ENCODE measurements around the gene COBL.

The COBL gene

GRCh38 chr7:51079494-51079893 lies 237.1 kb downstream of the COBL start:
- DNase-seq (ENCODE audit: low read depth in 2 of 2): no peak

- no peak for DNase-seq (ENCODE audit: low read depth in 2 of 2)
These were observed 238.0 kb downstream of the COBL start for GRCh38 chr7:51078653-51079052.

- DNase-seq (ENCODE audit: low read depth in 2 of 2): no peak
These were observed 238.6 kb downstream of the COBL start for GRCh38 chr7:51077987-51078370.

GRCh38 chr7:51077316-51077986 lies 239.2 kb downstream of the COBL start:
- DNase-seq (ENCODE audit: low read depth in 2 of 2): no peak

- no peak for DNase-seq (ENCODE audit: low read depth in 2 of 2)
These were observed 240.7 kb downstream of the COBL start for GRCh38 chr7:51075681-51076580.

- no peak for DNase-seq (ENCODE audit: low read depth in 2 of 2)
These were observed 243.4 kb downstream of the COBL start for GRCh38 chr7:51073171-51073570.

GRCh38 chr7:51072281-51072680 lies 244.3 kb downstream of the COBL start:
- DNase-seq (ENCODE audit: low read depth in 2 of 2): no peak

- DNase-seq (ENCODE audit: low read depth in 2 of 2): no peak
These were observed 245.2 kb downstream of the COBL start for GRCh38 chr7:51071427-51071826.

GRCh38 chr7:51070151-51070550 lies 246.5 kb downstream of the COBL start:
- no peak for DNase-seq (ENCODE audit: low read depth in 2 of 2)

GRCh38 chr7:51069411-51070083 lies 247.1 kb downstream of the COBL start:
- DNase-seq (ENCODE audit: low read depth in 2 of 2): no peak

- DNase-seq (ENCODE audit: low read depth in 2 of 2): no peak
These were observed 248.2 kb downstream of the COBL start for GRCh38 chr7:51068401-51068800.

GRCh38 chr7:51067757-51068156 lies 248.9 kb downstream of the COBL start:
- no peak for DNase-seq (ENCODE audit: low read depth in 2 of 2)

- no peak for DNase-seq (ENCODE audit: low read depth in 2 of 2)
These were observed 249.4 kb downstream of the COBL start for GRCh38 chr7:51067258-51067657.

- no peak for DNase-seq (ENCODE audit: low read depth in 2 of 2)
These were observed 250.2 kb downstream of the COBL start for GRCh38 chr7:51066405-51066882.

GRCh38 chr7:51065766-51066165 lies 250.8 kb downstream of the COBL start:
- DNase-seq (ENCODE audit: low read depth in 2 of 2): no peak

GRCh38 chr7:51064688-51065087 lies 251.9 kb downstream of the COBL start:
- no peak for DNase-seq (ENCODE audit: low read depth in 2 of 2)

- no peak for DNase-seq (ENCODE audit: low read depth in 2 of 2)
These were observed 254.2 kb downstream of the COBL start for GRCh38 chr7:51062222-51062987.

- no peak for DNase-seq (ENCODE audit: low read depth in 2 of 2)
These were observed 256.1 kb downstream of the COBL start for GRCh38 chr7:51060536-51060935.

- no peak for DNase-seq (ENCODE audit: low read depth in 2 of 2)
These were observed 257.0 kb downstream of the COBL start for GRCh38 chr7:51059504-51060142.

GRCh38 chr7:51058764-51059163 lies 257.8 kb downstream of the COBL start:
- DNase-seq (ENCODE audit: low read depth in 2 of 2): no peak
